Measurements from ENCODE around the gene PHLDB2. TPM values are rescaled to one million over a fixed set of nuclear protein-coding genes. Genes with fewer than 3 reads are reported as not detected.

Gene PHLDB2
- total and polyA plus RNA-seq, 2 of the 8 experiments (the other 6 are each of a cell fraction or from before 2014, with no cell fraction given): 5.8 to 22.6 TPM

- Histone ChIP-seq H3K4me2 (ENCODE audit: insufficient read depth in 1 of 2, low read depth in 2 of 2, low read length in 2 of 2) (no peak overlapping the region), H3K18ac (ENCODE audit: extremely low read depth, low read length) (no peak overlapping the region), H3K79me1 (ENCODE audit: low read depth, low read length) (no peaks in the 10 kb centered on the region), H3K4ac (replicated peaks; ENCODE audit: insufficient read length, low read depth, low read length) (no peak overlapping the region), H2BK120ac (replicated peaks; ENCODE audit: low read depth, low read length) (no peak overlapping the region), H3K36me3 (ENCODE audit: control insufficient read depth in 2 of 4, insufficient read depth in 4 of 4, low read length in 3 of 4) (peaks cover 0 to 17% (median 7%) of the 10 kb centered on the region in 4 experiments; a peak in 5 of 8 replicates), H3K27me3 (replicated peaks in 1 of 4; ENCODE audit: control insufficient read depth in 3 of 4, extremely low read depth in 1 of 4, insufficient read depth in 3 of 4, low read length in 3 of 4) (no peaks in the 10 kb centered on the region), H3K9ac (replicated peaks in 1 of 4; ENCODE audit: extremely low read depth in 1 of 4, low read depth in 3 of 4, low read length in 3 of 4) (no peak overlapping the region), H3K56ac (replicated peaks; ENCODE audit: insufficient read length, low read depth, low read length) (no peak overlapping the region), H4K8ac (ENCODE audit: extremely low read depth, insufficient read depth, low read length) (no peak overlapping the region), H3K79me2 (ENCODE audit: control insufficient read depth in 1 of 2, insufficient read depth in 2 of 2, low read length in 2 of 2) (no peaks in the 10 kb centered on the region), H2BK20ac (ENCODE audit: low read length) (no peak overlapping the region), H3K27ac (ENCODE audit: low read depth, low read length) (no peak overlapping the region), H3K9me3 (ENCODE audit: insufficient read depth in 2 of 2, low read depth in 1 of 2, low read length in 1 of 2) (no peaks in the 10 kb centered on the region), H4K20me1 (replicated peaks in 1 of 2; ENCODE audit: control insufficient read depth in 1 of 2, insufficient read depth in 2 of 2, low read length in 2 of 2) (peaks cover 0 to 2% of the 10 kb centered on the region in 2 experiments), H3K23ac (ENCODE audit: insufficient read length) (no peak overlapping the region), H3K14ac (ENCODE audit: insufficient read length) (no peak overlapping the region), H2AFZ (ENCODE audit: low read length) (no peak overlapping the region), H3K4me3 (ENCODE audit: extremely low read depth in 1 of 4, insufficient read depth in 2 of 4, low read depth in 3 of 4, low read length in 4 of 4) (no peak overlapping the region), H3K4me1 (replicated peaks in 1 of 4; ENCODE audit: control insufficient read depth in 3 of 4, insufficient read depth in 4 of 4, low read length in 3 of 4) (no peaks in the 10 kb centered on the region), H2BK5ac (ENCODE audit: low read depth, low read length) (no peak overlapping the region), H2BK15ac (ENCODE audit: low read length) (no peak overlapping the region), H4K5ac (ENCODE audit: insufficient read length, low read depth, low read length) (no peak overlapping the region), H3K23me2 (ENCODE audit: low read depth, low read length) (no peaks in the 10 kb centered on the region), H4K91ac (replicated peaks; ENCODE audit: insufficient read length, low read length) (no peak overlapping the region), H2AK5ac (ENCODE audit: low read depth, low read length) (no peak overlapping the region), H2BK12ac (ENCODE audit: low read depth, low read length) (no peak overlapping the region)
- WGBS, 2 experiments (ENCODE audit: extremely low coverage in 1 of 2, insufficient coverage in 1 of 2, insufficient read length in 1 of 2, insufficient replicate concordance in 2 of 2, low coverage in 1 of 2, low lambda C conversion rate in 2 of 2, missing lambda C conversion rate in 1 of 2): 59% methylated on average over 3 of the region's 3 CpGs; no CpG with 5 or more reads in 1 of the 2 experiments
- ChIA-PET CTCF (ENCODE audit: partially characterized antibody) (interaction anchor here (0.7 to 21.3 kb wide), 27 partner anchors 10 to 314 kb away, joined by 3 to 384 read pairs (median 4); partner anchors contain the start of genes ABHD10, TAGLN3 and TMPRSS7), POLR2A (ENCODE audit: partially characterized antibody) (interaction anchor here (0.6 to 1.7 kb wide), 4 partner anchors 10 to 18 kb away, joined by 3 to 6 read pairs (median 4); partner anchors contain the start of genes ABHD10 and TAGLN3)
- peak; percentile 83 for FAIRE-seq
- TF ChIP-seq POLR2A (IDR thresholded peaks at IDR 0.05; ENCODE audit: control extremely low read depth in 1 of 2, low read depth in 2 of 2, low read length in 2 of 2) (no peak), RAD21 (IDR thresholded peaks at IDR 0.05 in 1 of 2, conservative IDR thresholded peaks at IDR 0.05 in 1 of 2; ENCODE audit: low read depth in 2 of 2, low read length in 2 of 2) (peak; percentile 61 to 64), BCL11A (IDR thresholded peaks at IDR 0.05; ENCODE audit: low read depth in 2 of 2, low read length in 2 of 2) (no peak), BACH1 (IDR thresholded peaks at IDR 0.05; ENCODE audit: low read length) (no peak), BRCA1 (IDR thresholded peaks at IDR 0.05; ENCODE audit: low read depth, low read length) (no peak), GTF2F1 (IDR thresholded peaks at IDR 0.05; ENCODE audit: borderline replicate concordance, low read depth, low read length) (no peak)
- TF ChIP-seq, protein P1, sequence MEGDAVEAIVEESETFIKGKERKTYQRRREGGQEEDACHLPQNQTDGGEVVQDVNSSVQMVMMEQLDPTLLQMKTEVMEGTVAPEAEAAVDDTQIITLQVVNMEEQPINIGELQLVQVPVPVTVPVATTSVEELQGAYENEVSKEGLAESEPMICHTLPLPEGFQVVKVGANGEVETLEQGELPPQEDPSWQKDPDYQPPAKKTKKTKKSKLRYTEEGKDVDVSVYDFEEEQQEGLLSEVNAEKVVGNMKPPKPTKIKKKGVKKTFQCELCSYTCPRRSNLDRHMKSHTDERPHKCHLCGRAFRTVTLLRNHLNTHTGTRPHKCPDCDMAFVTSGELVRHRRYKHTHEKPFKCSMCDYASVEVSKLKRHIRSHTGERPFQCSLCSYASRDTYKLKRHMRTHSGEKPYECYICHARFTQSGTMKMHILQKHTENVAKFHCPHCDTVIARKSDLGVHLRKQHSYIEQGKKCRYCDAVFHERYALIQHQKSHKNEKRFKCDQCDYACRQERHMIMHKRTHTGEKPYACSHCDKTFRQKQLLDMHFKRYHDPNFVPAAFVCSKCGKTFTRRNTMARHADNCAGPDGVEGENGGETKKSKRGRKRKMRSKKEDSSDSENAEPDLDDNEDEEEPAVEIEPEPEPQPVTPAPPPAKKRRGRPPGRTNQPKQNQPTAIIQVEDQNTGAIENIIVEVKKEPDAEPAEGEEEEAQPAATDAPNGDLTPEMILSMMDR (IDR thresholded peaks at IDR 0.05; ENCODE audit: control extremely low read depth in 1 of 3, insufficient read depth in 1 of 3, low read depth in 1 of 3, low read length in 3 of 3): peak in 2 of 3 experiments; percentile 64 to 75; a peak in 3 of 4 replicates
- DNase-seq (ENCODE audit: low read depth in 1 of 2, low spot score in 2 of 2): no peak
Observed at GRCh38 chr3:111989061-111989678, 130.1 kb downstream of the PHLDB2 start.

All from H1 (cell line).